CD4-positive, alpha-beta T cell treated with Interleukin-2 at 100 ng/mL for 4 hours (primary cell): ENCODE measurements around the gene MDH1.

Experiments
- DNase-seq: peaks from one replicate; pipeline ENCODE4 v3.0.0-alpha.2; 2020; ENCODE audit warnings: low spot score

The MDH1 gene

DNA sequence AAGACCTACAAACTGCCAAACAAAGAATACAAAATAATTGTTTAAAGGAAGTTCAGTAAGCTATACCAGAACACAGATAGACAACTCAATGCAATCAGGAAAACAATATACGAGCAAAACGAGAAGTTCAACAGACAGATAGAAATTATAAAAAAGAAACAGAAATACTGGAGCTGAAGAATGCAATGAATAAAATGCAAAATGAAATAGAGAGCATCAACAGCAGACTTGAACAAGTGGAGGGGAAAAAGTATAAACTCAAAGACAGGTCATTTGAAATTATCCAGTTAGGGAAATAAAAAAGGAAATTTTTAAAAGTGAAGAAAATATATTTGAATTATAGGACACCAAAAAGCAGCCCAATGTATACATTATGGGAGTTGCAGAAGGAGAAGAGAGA lies 43.6 kb downstream of the MDH1 start:
- DNase-seq: no peak

DNA sequence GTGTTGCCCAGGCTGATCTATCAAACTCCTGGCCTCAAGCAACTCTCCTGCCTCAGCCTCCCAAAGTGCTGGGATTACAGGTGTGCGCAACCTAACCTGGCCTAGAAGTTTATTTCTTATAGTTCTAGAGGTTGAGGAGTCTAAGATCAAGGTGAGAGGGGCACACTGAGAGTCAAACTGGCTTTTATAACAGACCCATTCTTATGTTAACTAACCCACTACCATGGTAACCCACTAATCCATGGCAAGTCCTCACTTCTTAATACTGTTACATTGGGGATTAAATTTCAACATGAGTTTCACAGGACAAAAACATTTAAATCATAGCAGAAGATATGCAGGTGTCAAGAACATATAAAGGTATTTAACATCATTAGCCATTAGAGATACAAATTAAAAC lies 50.6 kb downstream of the MDH1 start:
- DNase-seq: no peak

DNA sequence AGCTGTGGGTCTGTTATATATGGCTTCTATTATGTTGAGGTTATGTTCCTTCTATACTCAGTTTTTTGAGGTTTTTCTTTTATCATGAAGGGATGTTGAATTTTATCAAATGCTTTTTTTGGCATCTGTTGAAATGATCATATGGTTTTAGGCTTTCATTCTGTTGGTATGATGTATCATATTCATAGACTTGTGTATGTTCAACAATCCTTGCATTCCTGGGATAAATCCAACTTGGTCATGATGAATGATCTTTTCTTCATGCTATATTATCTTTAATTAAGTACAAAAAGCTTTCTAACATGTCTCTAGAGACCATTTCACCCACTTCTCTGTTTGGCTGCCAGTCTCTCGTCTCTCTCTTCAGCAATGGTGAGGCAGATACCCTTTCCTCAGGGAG lies 54.2 kb downstream of the MDH1 start:
- DNase-seq: no peak

- DNase-seq: no peak
These were observed 54.7 kb downstream of the MDH1 start for GRCh38 chr2:63643486-63643885.

- no peak for DNase-seq
These were observed 59.9 kb downstream of the MDH1 start for GRCh38 chr2:63648632-63649031.

DNA sequence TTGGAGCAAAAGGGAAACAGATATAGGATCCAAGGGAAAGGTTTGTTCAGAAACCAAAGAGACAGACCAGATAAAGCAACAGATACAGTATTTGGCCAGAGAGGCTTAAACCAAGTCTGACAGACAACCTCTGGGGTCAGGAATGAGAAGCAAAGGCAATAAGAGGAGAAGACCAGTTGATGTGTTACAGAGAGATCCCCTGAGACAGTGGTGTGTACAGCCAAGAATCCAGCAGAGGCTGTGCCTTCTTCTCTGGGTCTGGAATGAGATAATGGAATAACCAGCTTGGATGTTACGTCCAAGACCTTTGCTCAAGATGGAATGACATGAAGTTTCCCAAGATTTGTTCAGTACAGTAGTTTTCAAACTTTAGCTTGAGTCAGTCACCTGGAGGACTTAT lies 61.1 kb downstream of the MDH1 start:
- no peak for DNase-seq

GRCh38 chr2:63650756-63651155 lies 62.0 kb downstream of the MDH1 start:
- no peak for DNase-seq

DNA sequence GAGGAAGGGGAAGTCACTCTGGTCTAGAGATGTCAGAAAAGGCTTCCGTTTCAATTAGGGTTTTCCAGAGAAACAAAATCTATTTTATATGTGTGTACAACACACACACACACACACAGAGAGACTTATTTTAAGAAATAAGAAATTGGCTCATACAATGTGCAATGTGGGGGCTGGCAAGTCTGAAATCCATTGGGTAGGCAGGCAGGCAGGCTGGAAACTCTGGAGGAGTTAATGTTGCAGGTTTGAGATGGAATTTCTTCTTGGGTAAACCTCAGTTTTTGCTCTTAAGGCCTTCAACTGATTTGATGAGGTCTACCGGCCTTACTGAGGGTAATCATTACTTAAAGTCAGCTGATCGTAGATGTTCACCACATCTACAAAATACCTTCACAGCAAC lies 62.6 kb downstream of the MDH1 start:
- DNase-seq: no peak

GRCh38 chr2:63651861-63652651 lies 63.3 kb downstream of the MDH1 start:
- DNase-seq: no peak

GRCh38 chr2:63652652-63652985 lies 63.9 kb downstream of the MDH1 start:
- no peak for DNase-seq

- no peak for DNase-seq
These were observed 66.2 kb downstream of the MDH1 start for GRCh38 chr2:63654959-63655358.
